HEK293T (cell line): ENCODE measurements around the gene MRAP2.

Source experiments
- CTCF ChIA-PET: fragments of 350-600 bp; formaldehyde crosslinking; extraction: SDS; loops from one replicate; lab custom pipeline; 2021; ENCODE audit warnings: antibody characterized with exemption, inconsistent platforms; lab: Yijun Ruan, JAX
- POLR2A ChIA-PET: fragments of 350-600 bp; formaldehyde crosslinking; extraction: SDS; loops from one replicate; lab custom pipeline; 2020; ENCODE audit warnings: antibody characterized with exemption, inconsistent platforms; lab: Yijun Ruan, JAX
- DNase-seq: peaks from one replicate; pipeline ENCODE4 v3.0.0; 2012; ENCODE audit warnings: mixed read lengths; ENCODE audit errors: extremely low spot score
- ARNT ChIP-seq: fragments of 450-650 bp; IDR thresholded peaks from 2 replicates; pipeline ENCODE4 v1.6.1; 2017; ENCODE audit warnings: mild to moderate bottlenecking
- BHLHE40 ChIP-seq: fragments of 450-650 bp; IDR thresholded peaks from 2 replicates; pipeline ENCODE4 v1.6.1; 2016; ENCODE audit warnings: mild to moderate bottlenecking, moderate library complexity, borderline replicate concordance
- CTBP1 ChIP-seq: fragments of 450-650 bp; IDR thresholded peaks from 2 replicates; pipeline ENCODE4 v1.6.1; 2016; ENCODE audit warnings: borderline replicate concordance
- ELF4 ChIP-seq: fragments of 450-650 bp; IDR thresholded peaks from 2 replicates; pipeline ENCODE4 v1.6.1; 2017; ENCODE audit warnings: antibody characterized with exemption
- FOXA1 ChIP-seq: fragments of 450-650 bp; IDR thresholded peaks from 2 replicates; pipeline ENCODE4 v1.6.1; 2016; ENCODE audit warnings: mild to moderate bottlenecking
- FOXK2 ChIP-seq: fragments of 450-650 bp; IDR thresholded peaks from 2 replicates; pipeline ENCODE4 v1.6.1; 2016; ENCODE audit warnings: mild to moderate bottlenecking
- FOXM1 ChIP-seq: fragments of 450-650 bp; IDR thresholded peaks from 2 replicates; pipeline ENCODE4 v1.6.1; 2017; ENCODE audit warnings: mild to moderate bottlenecking, borderline replicate concordance
- HDGF ChIP-seq: fragments of 450-650 bp; IDR thresholded peaks from 2 replicates; pipeline ENCODE4 v1.6.1; 2017; ENCODE audit warnings: antibody characterized with exemption, borderline replicate concordance
- L3MBTL2 ChIP-seq: fragments of 450-650 bp; conservative IDR thresholded peaks from 2 replicates; pipeline ENCODE4 v1.6.1; 2016; ENCODE audit warnings: mild to moderate bottlenecking
- LEF1 ChIP-seq: fragments of 450-650 bp; IDR thresholded peaks from 2 replicates; pipeline ENCODE4 v1.6.1; 2017; ENCODE audit warnings: mild to moderate bottlenecking, borderline replicate concordance
- NFRKB ChIP-seq: fragments of 450-650 bp; IDR thresholded peaks from 2 replicates; pipeline ENCODE4 v1.6.1; 2016; ENCODE audit warnings: mild to moderate bottlenecking, moderate library complexity
- PKNOX1 ChIP-seq: fragments of 450-650 bp; IDR thresholded peaks from 2 replicates; pipeline ENCODE4 v1.6.1; 2016
- SP1 ChIP-seq: fragments of 450-650 bp; IDR thresholded peaks from 2 replicates; pipeline ENCODE4 v1.6.1; 2017
- SUZ12 ChIP-seq: fragments of 450-650 bp; IDR thresholded peaks from 2 replicates; pipeline ENCODE4 v1.6.1; 2016; ENCODE audit warnings: mild to moderate bottlenecking
- TARDBP ChIP-seq: fragments of 450-650 bp; IDR thresholded peaks from 2 replicates; pipeline ENCODE4 v1.6.1; 2016
- ZNF384 ChIP-seq: fragments of 450-650 bp; IDR thresholded peaks from 2 replicates; pipeline ENCODE4 v1.6.1; 2016

The MRAP2 gene

GRCh38 chr6:84033523-84034451 is at the start of gene MRAP2:
MRAP2 (plus strand) TSS chr6:84033772; CDS start chr6:84055319, 21,547 bp downstream.
- TF ChIP-seq FOXA1 (no peak), BHLHE40 (no peak), L3MBTL2 (no peak; the same call in 1 of the 2 replicates), ARNT (no peak), FOXM1 (no peak), SUZ12 (no peak), LEF1 (no peak), NFRKB (no peak), ZNF384 (no peak), SP1 (no peak), PKNOX1 (no peak), ELF4 (no peak), CTBP1 (no peak), HDGF (no peak), FOXK2 (no peak)
- POLR2A ChIA-PET, result interaction anchor here (1.1 kb wide), 1 partner anchor 18 kb away, joined by 4 read pairs; no protein-coding TSS in a partner anchor
- peak; percentile 53 for DNase-seq
- CTCF ChIA-PET, result no interaction called here

GRCh38 chr6:83984411-83984810 is 49.2 kb upstream of the MRAP2 start:
- CTCF ChIA-PET, result no interaction called here
- DNase-seq, result no peak
- no peak for TF ChIP-seq ELF4
- TF ChIP-seq ZNF384, result no peak
- no peak for TF ChIP-seq HDGF
- no peak for TF ChIP-seq FOXM1
- no peak for TF ChIP-seq SP1
- no peak for TF ChIP-seq FOXK2
- TF ChIP-seq TARDBP, result no peak
- POLR2A ChIA-PET, result no interaction called here

GRCh38 chr6:83985308-83985713 is 48.3 kb upstream of the MRAP2 start:
- DNase-seq, result no peak
- no peak for TF ChIP-seq SP1
- TF ChIP-seq BHLHE40, result no peak
- no peak for TF ChIP-seq ARNT
- TF ChIP-seq L3MBTL2, result no peak
- no peak for TF ChIP-seq HDGF
- no peak for TF ChIP-seq NFRKB
- ChIA-PET POLR2A (no interaction called here), CTCF (no interaction called here)

- ChIA-PET CTCF (no interaction called here), POLR2A (no interaction called here)
- TF ChIP-seq NFRKB (no peak), PKNOX1 (no peak), ZNF384 (no peak), L3MBTL2 (no peak), TARDBP (no peak), FOXM1 (no peak), SP1 (no peak), ARNT (no peak), SUZ12 (no peak), HDGF (no peak), BHLHE40 (no peak), FOXK2 (no peak), CTBP1 (no peak), FOXA1 (no peak), LEF1 (no peak), ELF4 (no peak)
- DNase-seq, result no peak
Observed at GRCh38 chr6:83985715-83986114, 47.9 kb upstream of the MRAP2 start.

- CTCF ChIA-PET, result no interaction called here
- TF ChIP-seq FOXA1, result no peak
- TF ChIP-seq FOXM1, result no peak
- TF ChIP-seq CTBP1, result no peak
- TF ChIP-seq LEF1, result no peak
- no peak for TF ChIP-seq PKNOX1
- no peak for TF ChIP-seq BHLHE40
- POLR2A ChIA-PET, result no interaction called here
- DNase-seq, result no peak
Observed at GRCh38 chr6:83998021-83998584, 35.5 kb upstream of the MRAP2 start.

- TF ChIP-seq FOXK2 (no peak), NFRKB (no peak), ZNF384 (no peak), CTBP1 (no peak), FOXM1 (no peak), BHLHE40 (no peak), TARDBP (no peak), LEF1 (no peak), SP1 (no peak), L3MBTL2 (no peak), FOXA1 (no peak), ARNT (no peak), PKNOX1 (no peak), HDGF (no peak), ELF4 (no peak), SUZ12 (no peak)
- ChIA-PET CTCF (no interaction called here), POLR2A (no interaction called here)
- no peak for DNase-seq
Observed at GRCh38 chr6:84001119-84001518, 32.5 kb upstream of the MRAP2 start.
